Suppressor macrophage (primary cell): ENCODE results near the gene C1QL3.

Experiments used
- DNase-seq, 4 experiments: peaks; one replicate each; pipeline ENCODE4 v3.0.0-alpha.2; 2020 to 2022

C1QL3 gene

GRCh38 chr10:16493884-16494536, 27.7 kb downstream of the C1QL3 start:
- DNase-seq: no peak

- no peak for DNase-seq
Measured at GRCh38 chr10:16491933-16492332, 29.7 kb downstream of the C1QL3 start.

- no peak for DNase-seq
Measured at GRCh38 chr10:16490511-16490910, 31.2 kb downstream of the C1QL3 start.

GRCh38 chr10:16483241-16483917, 38.3 kb downstream of the C1QL3 start:
- DNase-seq: no peak

- no peak for DNase-seq
Measured at GRCh38 chr10:16481052-16481728, 40.5 kb downstream of the C1QL3 start.

- DNase-seq: no peak
Measured at GRCh38 chr10:16478801-16479200, 42.9 kb downstream of the C1QL3 start.

GRCh38 chr10:16477757-16478156, 43.9 kb downstream of the C1QL3 start:
- DNase-seq: no peak

GRCh38 chr10:16472828-16473227, 48.9 kb downstream of the C1QL3 start:
- DNase-seq: no peak

GRCh38 chr10:16470747-16471146, 50.9 kb downstream of the C1QL3 start:
- DNase-seq: peak; percentile 59 to 84 (median 76)

- DNase-seq: no peak
Measured at GRCh38 chr10:16466001-16466400, 55.7 kb downstream of the C1QL3 start.
